ENCODE data around the gene BIRC3. TPM values are rescaled to one million over a fixed set of nuclear protein-coding genes. Genes with fewer than 3 reads are reported as not detected.

The BIRC3 gene
- total and polyA plus RNA-seq, 8 donors = 0.58 to 137 (median 44.8) TPM

- no peak for TF ChIP-seq CTCF (IDR thresholded peaks at IDR 0.05)
- TF ChIP-seq EP300 (IDR thresholded peaks at IDR 0.05) = no peak
- no peak for TF ChIP-seq POLR2A (IDR thresholded peaks at IDR 0.05)
- 91 to 94% (median 94%) methylated on average over 25 of the region's 25 CpGs for WGBS, 5 donors
- H3K4me1 ChIP-seq = peaks cover 17 to 56% (median 44%) of the 10 kb centered on the region in 4 donors
Observed at GRCh38 chr11:102309621-102310541, 7.4 kb upstream of the BIRC3 start.

GRCh38 chr11:102312667-102313066 is 4.6 kb upstream of the BIRC3 start:
- peak in 1 of 2 donors; percentile 64 for DNase-seq
- Histone ChIP-seq H3K4me3 (peak overlapping the region in 1 of 4 donors; percentile 14), H3K36me3 (no peaks in the 10 kb centered on the region), H3K27ac (peak overlapping the region in 4 of 5 donors; percentile 86 to 97 (median 90)), H3K9me3 (no peaks in the 10 kb centered on the region), H3K27me3 (no peaks in the 10 kb centered on the region), H3K4me1 (peaks cover 17 to 49% (median 36%) of the 10 kb centered on the region in 4 donors)
- peak in 1 of 3 donors; percentile 22 for TF ChIP-seq POLR2AphosphoS5 (IDR thresholded peaks at IDR 0.05)
- TF ChIP-seq EP300 (IDR thresholded peaks at IDR 0.05) = no peak
- intact Hi-C loops (cut with DNase I; ENCODE audit: low total_unique reads) = no loop called here
- 18 to 34% (median 28%) methylated on average over 2 of the region's 2 CpGs for WGBS, 5 donors

More at GRCh38 chr11:102309621-102310541, 7.4 kb upstream of the BIRC3 start:
- DNase-seq = no peak
- Histone ChIP-seq H3K27me3 (no peaks in the 10 kb centered on the region), H3K9me3 (no peaks in the 10 kb centered on the region), H3K4me3 (no peak overlapping the region), H3K36me3 (no peaks in the 10 kb centered on the region), H3K27ac (no peak overlapping the region)
- intact Hi-C loops (cut with DNase I; ENCODE audit: low total_unique reads) = no loop called here

GRCh38 chr11:102313238-102313940 is 3.9 kb upstream of the BIRC3 start:
- WGBS, 5 donors = 41 to 51% (median 46%) methylated on average over 4 of the region's 4 CpGs
- intact Hi-C loops (cut with DNase I; ENCODE audit: low total_unique reads) = no loop called here
- DNase-seq = no peak
- H3K9me3 ChIP-seq = no peaks in the 10 kb centered on the region
- TF ChIP-seq EP300 (IDR thresholded peaks at IDR 0.05) = no peak
- no peak for TF ChIP-seq CTCF (IDR thresholded peaks at IDR 0.05)
- no peak for TF ChIP-seq POLR2AphosphoS5 (IDR thresholded peaks at IDR 0.05)
- TF ChIP-seq POLR2A (IDR thresholded peaks at IDR 0.05) = no peak
- no peaks in the 10 kb centered on the region for H3K27me3 ChIP-seq
- H3K27ac ChIP-seq = peak overlapping the region; percentile 52 to 97 (median 87)
- H3K36me3 ChIP-seq = no peaks in the 10 kb centered on the region
- H3K4me3 ChIP-seq = peak overlapping the region in 1 of 4 donors; percentile 14
- peaks cover 17 to 56% (median 39%) of the 10 kb centered on the region in 4 donors for H3K4me1 ChIP-seq

- Histone ChIP-seq H3K27ac (peak overlapping the region in 4 of 5 donors; percentile 86 to 97 (median 90)), H3K27me3 (no peaks in the 10 kb centered on the region), H3K36me3 (no peaks in the 10 kb centered on the region), H3K4me3 (no peak overlapping the region), H3K4me1 (peaks cover 19 to 70% (median 46%) of the 10 kb centered on the region in 4 donors), H3K9me3 (no peaks in the 10 kb centered on the region)
- intact Hi-C loops (cut with DNase I; ENCODE audit: low total_unique reads) = no loop called here
- 29 to 52% (median 37%) methylated on average over 2 of the region's 2 CpGs for WGBS, 5 donors
- TF ChIP-seq EP300 (IDR thresholded peaks at IDR 0.05) (no peak), POLR2A (IDR thresholded peaks at IDR 0.05) (no peak), CTCF (IDR thresholded peaks at IDR 0.05) (no peak), POLR2AphosphoS5 (IDR thresholded peaks at IDR 0.05) (no peak)
- no peak for DNase-seq
Observed at GRCh38 chr11:102314784-102315183, 2.5 kb upstream of the BIRC3 start.

All from stomach (tissue), 9 donors.